HepG2 (cell line): ENCODE measurements around the gene NAIF1. TPM values are rescaled to one million over a fixed set of nuclear protein-coding genes. Genes with fewer than 3 reads are reported as not detected.
A peak's percentile ranks its signal among the peaks of the same experiment; 100 is the strongest.

Source experiments
- ETV5 ChIP-seq: IDR thresholded peaks from 2 replicates; pipeline ENCODE4 v1.6.1; 2018; ENCODE audit warnings: missing biosample characterization, missing genetic modification reagents, inconsistent platforms, borderline replicate concordance
- KDM5B ChIP-seq: sonication (generic); formaldehyde crosslinking; IDR thresholded peaks from 2 replicates; pipeline ENCODE4 v1.4.0; 2020; ENCODE audit warnings: missing genetic modification reagents, mild to moderate bottlenecking, borderline replicate concordance
- MAFK ChIP-seq, 2 experiments: IDR thresholded peaks in 1 of 2; conservative IDR thresholded peaks in 1 of 2; 2 replicates each; pipeline ENCODE4 v1.6.1; 2011; ENCODE audit warnings: improper control_type of control experiment in 2 of 2, low read length in 2 of 2
- NCOR1 ChIP-seq: fragments of 200-600 bp; sonication (generic); IDR thresholded peaks from 2 replicates; pipeline ENCODE4 v1.7.0; 2017; ENCODE audit warnings: antibody characterized with exemption, low read length, borderline replicate concordance
- SMYD3 ChIP-seq: sonication (generic); formaldehyde crosslinking; IDR thresholded peaks from 2 replicates; pipeline ENCODE4 v1.8.1; 2023; ENCODE audit warnings: mild to moderate bottlenecking, missing genetic modification reagents
- SNAI1 ChIP-seq: sonication (generic); formaldehyde crosslinking; IDR thresholded peaks from 2 replicates; pipeline ENCODE4 v1.5.0; 2020; ENCODE audit warnings: mild to moderate bottlenecking, missing genetic modification reagents, borderline replicate concordance
- SSRP1 ChIP-seq: IDR thresholded peaks from 2 replicates; pipeline ENCODE4 v1.6.1; 2016; ENCODE audit warnings: control low read depth
- ZBTB1 ChIP-seq: sonication (generic); formaldehyde crosslinking; IDR thresholded peaks from 2 replicates; pipeline ENCODE4 v1.4.0; 2020; ENCODE audit warnings: missing genetic modification reagents, borderline replicate concordance
- ZNF230 ChIP-seq: sonication (generic); formaldehyde crosslinking; IDR thresholded peaks from 2 replicates; pipeline ENCODE4 v1.4.0; 2020; ENCODE audit warnings: mild to moderate bottlenecking, missing genetic modification reagents
- ZNF468 ChIP-seq: sonication (generic); formaldehyde crosslinking; IDR thresholded peaks from 2 replicates; pipeline ENCODE4 v1.8.0; 2022; ENCODE audit warnings: mild to moderate bottlenecking, moderate library complexity, missing genetic modification reagents
- ZNF557 ChIP-seq: sonication (generic); formaldehyde crosslinking; IDR thresholded peaks from 2 replicates; pipeline ENCODE4 v1.4.0; 2020; ENCODE audit warnings: missing genetic modification reagents
- ZNF7 ChIP-seq: IDR thresholded peaks from 2 replicates; pipeline ENCODE4 v1.6.1; 2016; ENCODE audit warnings: missing biosample characterization, missing genetic modification reagents
- polyA plus RNA-seq, 8 experiments: library from polyadenylated mRNA; depleted of rRNA in 3 of 8; stranded (reverse) in 7 of 8; unstranded in 1 of 8; fragments of >200 nt; fragmentation: Illumina TruSeq in 4 of 8; extraction: Trizol in 4 of 8; gene quantifications; 2 replicates each; pipeline versions ENCODE4 v1.2.1 to v1.2.3, GENCODE V29; 2011 to 2016; ENCODE audit warnings: low read depth in 4 of 8, missing spikeins in 1 of 8, mixed read lengths in 1 of 8; ENCODE audit not compliant: insufficient read depth in 1 of 8
- total RNA-seq, 5 experiments: library from RNA; depleted of rRNA; stranded (reverse); fragments of >200 nt; fragmentation: Illumina TruSeq; extraction: Trizol; gene quantifications; 2 replicates each; pipeline ENCODE4 v1.2.3, GENCODE V29; 2016; ENCODE audit warnings: low read depth in 1 of 5
- TF ChIP-seq, protein P1 (sequence below): IDR thresholded peaks from 2 replicates; pipeline ENCODE4 v1.6.1; 2016; ENCODE audit warnings: low read depth, control low read depth
- TF ChIP-seq, protein P2 (sequence below): sonication (generic); formaldehyde crosslinking; IDR thresholded peaks from 2 replicates; pipeline ENCODE4 v1.8.1; 2023; ENCODE audit warnings: mild to moderate bottlenecking, inconsistent platforms, moderate library complexity, missing genetic modification reagents, borderline replicate concordance
- TF ChIP-seq, protein P3 (sequence below): IDR thresholded peaks from 2 replicates; pipeline ENCODE4 v1.6.1; 2016; ENCODE audit warnings: mild to moderate bottlenecking, missing biosample characterization, missing genetic modification reagents
- TF ChIP-seq, protein P4 (sequence below): sonication (generic); formaldehyde crosslinking; IDR thresholded peaks from 2 replicates; pipeline ENCODE4 v1.5.0; 2020; ENCODE audit warnings: mild to moderate bottlenecking, missing genetic modification reagents
- TF ChIP-seq, protein P5 (sequence below): sonication (generic); formaldehyde crosslinking; IDR thresholded peaks from 2 replicates; pipeline ENCODE4 v1.5.1; 2020; ENCODE audit warnings: missing genetic modification reagents, mild to moderate bottlenecking, borderline replicate concordance
- TF ChIP-seq, protein P6 (sequence below): sonication (generic); formaldehyde crosslinking; conservative IDR thresholded peaks from 2 replicates; pipeline ENCODE4 v1.4.0; 2020; ENCODE audit warnings: missing genetic modification reagents

NAIF1 gene
- total and polyA plus RNA-seq, 2 of the 13 experiments (the other 11 are each of a cell fraction or from before 2014, with no cell fraction given) = 6.0 to 6.9 TPM

DNA sequence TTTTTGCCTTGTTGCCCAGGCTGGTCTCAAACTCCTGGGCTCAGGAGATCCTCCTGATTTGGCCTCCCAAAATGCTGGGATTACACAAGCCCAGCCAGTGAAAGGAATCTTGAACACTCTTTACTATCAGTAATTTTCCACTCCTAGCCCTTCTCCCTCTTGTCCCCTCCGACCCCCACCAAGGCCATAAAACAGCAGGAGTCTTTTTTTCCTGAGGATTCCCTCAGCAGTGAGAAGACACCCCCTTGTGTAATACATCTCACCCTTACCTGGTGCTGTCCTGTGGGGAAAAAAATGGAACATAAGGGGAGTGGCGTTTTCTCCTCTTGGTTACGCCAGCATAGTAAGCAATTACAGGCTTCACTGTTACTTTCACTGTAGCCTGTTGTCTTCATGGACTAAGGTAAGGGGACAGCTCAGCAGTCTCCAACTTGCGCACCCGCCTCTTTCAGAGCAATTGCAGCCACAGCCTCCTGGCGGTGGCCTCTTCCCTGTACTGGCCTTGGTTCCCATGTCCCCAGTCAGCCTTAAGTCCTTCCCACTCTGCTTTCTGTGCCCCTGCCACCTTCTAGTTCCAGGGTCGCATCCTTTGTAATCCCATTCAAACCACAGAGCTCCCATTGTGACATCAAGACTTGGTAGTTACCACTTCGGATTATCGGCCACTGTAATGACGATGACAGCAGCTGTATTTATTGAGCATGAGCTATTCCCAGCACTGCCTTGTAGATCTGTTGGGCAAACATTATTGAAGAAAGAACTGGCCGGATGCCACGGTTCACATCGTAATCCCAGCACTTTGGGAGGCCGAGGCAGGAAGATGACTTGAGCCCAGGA, 10.0 kb downstream of the NAIF1 start (continued):
- TF ChIP-seq ZNF557 (CRISPR knock-in tag) (no peak), SSRP1 (CRISPR knock-in tag) (no peak), ETV5 (0 out of 2 replicates have a peak, but pooled peaks have one; percentile 15), MAFK (conservative IDR thresholded peaks at IDR 0.05 in 1 of 2, IDR thresholded peaks at IDR 0.05 in 1 of 2; ENCODE audit: low read length in 2 of 2) (no peak), SMYD3 (CRISPR knock-in tag) (no peak), SNAI1 (CRISPR knock-in tag) (no peak), KDM5B (CRISPR knock-in tag) (0 out of 2 replicates have a peak, but pooled peaks have one; percentile 11), ZNF7 (no peak), ZNF468 (0 out of 2 replicates have a peak, but pooled peaks have one; percentile 52), ZBTB1 (CRISPR knock-in tag) (no peak), NCOR1 (peak; percentile 38; the same call in 1 of the 2 replicates), ZNF230 (CRISPR knock-in tag) (0 out of 2 replicates have a peak, but pooled peaks have one; percentile 63)
- TF ChIP-seq, protein P1, sequence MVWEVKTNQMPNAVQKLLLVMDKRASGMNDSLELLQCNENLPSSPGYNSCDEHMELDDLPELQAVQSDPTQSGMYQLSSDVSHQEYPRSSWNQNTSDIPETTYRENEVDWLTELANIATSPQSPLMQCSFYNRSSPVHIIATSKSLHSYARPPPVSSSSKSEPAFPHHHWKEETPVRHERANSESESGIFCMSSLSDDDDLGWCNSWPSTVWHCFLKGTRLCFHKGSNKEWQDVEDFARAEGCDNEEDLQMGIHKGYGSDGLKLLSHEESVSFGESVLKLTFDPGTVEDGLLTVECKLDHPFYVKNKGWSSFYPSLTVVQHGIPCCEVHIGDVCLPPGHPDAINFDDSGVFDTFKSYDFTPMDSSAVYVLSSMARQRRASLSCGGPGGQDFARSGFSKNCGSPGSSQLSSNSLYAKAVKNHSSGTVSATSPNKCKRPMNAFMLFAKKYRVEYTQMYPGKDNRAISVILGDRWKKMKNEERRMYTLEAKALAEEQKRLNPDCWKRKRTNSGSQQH = no peak
- TF ChIP-seq, protein P2, sequence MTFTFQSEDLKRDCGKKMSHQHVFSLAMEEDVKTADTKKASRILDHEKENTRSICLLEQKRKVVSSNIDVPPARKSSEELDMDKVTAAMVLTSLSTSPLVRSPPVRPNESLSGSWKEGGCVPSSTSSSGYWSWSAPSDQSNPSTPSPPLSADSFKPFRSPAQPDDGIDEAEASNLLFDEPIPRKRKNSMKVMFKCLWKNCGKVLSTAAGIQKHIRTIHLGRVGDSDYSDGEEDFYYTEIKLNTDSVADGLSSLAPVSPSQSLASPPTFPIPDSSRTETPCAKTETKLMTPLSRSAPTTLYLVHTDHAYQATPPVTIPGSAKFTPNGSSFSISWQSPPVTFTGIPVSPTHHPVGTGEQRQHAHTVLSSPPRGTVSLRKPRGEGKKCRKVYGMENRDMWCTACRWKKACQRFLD (CRISPR knock-in tag) = no peak
- TF ChIP-seq, protein P3, sequence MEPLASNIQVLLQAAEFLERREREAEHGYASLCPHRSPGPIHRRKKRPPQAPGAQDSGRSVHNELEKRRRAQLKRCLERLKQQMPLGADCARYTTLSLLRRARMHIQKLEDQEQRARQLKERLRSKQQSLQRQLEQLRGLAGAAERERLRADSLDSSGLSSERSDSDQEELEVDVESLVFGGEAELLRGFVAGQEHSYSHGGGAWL (CRISPR knock-in tag) = no peak
- TF ChIP-seq, protein P4, sequence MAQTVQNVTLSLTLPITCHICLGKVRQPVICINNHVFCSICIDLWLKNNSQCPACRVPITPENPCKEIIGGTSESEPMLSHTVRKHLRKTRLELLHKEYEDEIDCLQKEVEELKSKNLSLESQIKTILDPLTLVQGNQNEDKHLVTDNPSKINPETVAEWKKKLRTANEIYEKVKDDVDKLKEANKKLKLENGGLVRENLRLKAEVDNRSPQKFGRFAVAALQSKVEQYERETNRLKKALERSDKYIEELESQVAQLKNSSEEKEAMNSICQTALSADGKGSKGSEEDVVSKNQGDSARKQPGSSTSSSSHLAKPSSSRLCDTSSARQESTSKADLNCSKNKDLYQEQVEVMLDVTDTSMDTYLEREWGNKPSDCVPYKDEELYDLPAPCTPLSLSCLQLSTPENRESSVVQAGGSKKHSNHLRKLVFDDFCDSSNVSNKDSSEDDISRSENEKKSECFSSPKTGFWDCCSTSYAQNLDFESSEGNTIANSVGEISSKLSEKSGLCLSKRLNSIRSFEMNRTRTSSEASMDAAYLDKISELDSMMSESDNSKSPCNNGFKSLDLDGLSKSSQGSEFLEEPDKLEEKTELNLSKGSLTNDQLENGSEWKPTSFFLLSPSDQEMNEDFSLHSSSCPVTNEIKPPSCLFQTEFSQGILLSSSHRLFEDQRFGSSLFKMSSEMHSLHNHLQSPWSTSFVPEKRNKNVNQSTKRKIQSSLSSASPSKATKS = no peak
- TF ChIP-seq, protein P5, sequence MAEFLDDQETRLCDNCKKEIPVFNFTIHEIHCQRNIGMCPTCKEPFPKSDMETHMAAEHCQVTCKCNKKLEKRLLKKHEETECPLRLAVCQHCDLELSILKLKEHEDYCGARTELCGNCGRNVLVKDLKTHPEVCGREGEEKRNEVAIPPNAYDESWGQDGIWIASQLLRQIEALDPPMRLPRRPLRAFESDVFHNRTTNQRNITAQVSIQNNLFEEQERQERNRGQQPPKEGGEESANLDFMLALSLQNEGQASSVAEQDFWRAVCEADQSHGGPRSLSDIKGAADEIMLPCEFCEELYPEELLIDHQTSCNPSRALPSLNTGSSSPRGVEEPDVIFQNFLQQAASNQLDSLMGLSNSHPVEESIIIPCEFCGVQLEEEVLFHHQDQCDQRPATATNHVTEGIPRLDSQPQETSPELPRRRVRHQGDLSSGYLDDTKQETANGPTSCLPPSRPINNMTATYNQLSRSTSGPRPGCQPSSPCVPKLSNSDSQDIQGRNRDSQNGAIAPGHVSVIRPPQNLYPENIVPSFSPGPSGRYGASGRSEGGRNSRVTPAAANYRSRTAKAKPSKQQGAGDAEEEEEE (CRISPR knock-in tag) = no peak
- TF ChIP-seq, protein P6, sequence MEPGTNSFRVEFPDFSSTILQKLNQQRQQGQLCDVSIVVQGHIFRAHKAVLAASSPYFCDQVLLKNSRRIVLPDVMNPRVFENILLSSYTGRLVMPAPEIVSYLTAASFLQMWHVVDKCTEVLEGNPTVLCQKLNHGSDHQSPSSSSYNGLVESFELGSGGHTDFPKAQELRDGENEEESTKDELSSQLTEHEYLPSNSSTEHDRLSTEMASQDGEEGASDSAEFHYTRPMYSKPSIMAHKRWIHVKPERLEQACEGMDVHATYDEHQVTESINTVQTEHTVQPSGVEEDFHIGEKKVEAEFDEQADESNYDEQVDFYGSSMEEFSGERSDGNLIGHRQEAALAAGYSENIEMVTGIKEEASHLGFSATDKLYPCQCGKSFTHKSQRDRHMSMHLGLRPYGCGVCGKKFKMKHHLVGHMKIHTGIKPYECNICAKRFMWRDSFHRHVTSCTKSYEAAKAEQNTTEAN = no peak
